HepG2 (cell line): ENCODE measurements around the gene DNAJC7. TPM values are rescaled to one million over a fixed set of nuclear protein-coding genes. Genes with fewer than 3 reads are reported as not detected.

Experiments used
- FOXA1 ChIP-seq, 2 experiments: fragments of 450-650 bp in 1 of 2; sonication (generic) in 1 of 2; formaldehyde crosslinking in 1 of 2; IDR thresholded peaks; 2 replicates each; pipeline versions ENCODE4 v1.4.0 to v1.6.1; 2016 to 2020; ENCODE audit warnings: missing genetic modification reagents in 1 of 2
- GATA4 ChIP-seq: sonication (generic); IDR thresholded peaks from 2 replicates; pipeline ENCODE4 v1.6.1; 2016; ENCODE audit warnings: antibody characterized with exemption, low read depth, borderline replicate concordance
- PCBP1 ChIP-seq: fragments of 200-400 bp; formaldehyde crosslinking; IDR thresholded peaks from 2 replicates; pipeline ENCODE4 v1.6.1; 2017; ENCODE audit warnings: mild to moderate bottlenecking, low read depth, low read length, borderline replicate concordance
- SRY ChIP-seq: sonication (generic); formaldehyde crosslinking; IDR thresholded peaks from 2 replicates; pipeline ENCODE4 v1.8.0; 2022; ENCODE audit warnings: mild to moderate bottlenecking, missing genetic modification reagents
- ZNF619 ChIP-seq: sonication (generic); formaldehyde crosslinking; IDR thresholded peaks from 2 replicates; pipeline ENCODE4 v1.4.0; 2020; ENCODE audit warnings: mild to moderate bottlenecking, missing genetic modification reagents
- polyA plus RNA-seq, 8 experiments: library from polyadenylated mRNA; depleted of rRNA in 3 of 8; stranded (reverse) in 7 of 8; unstranded in 1 of 8; fragments of >200 nt; fragmentation: Illumina TruSeq in 4 of 8; extraction: Trizol in 4 of 8; gene quantifications; 2 replicates each; pipeline versions ENCODE4 v1.2.1 to v1.2.3, GENCODE V29; 2011 to 2016; ENCODE audit warnings: low read depth in 4 of 8, missing spikeins in 1 of 8, mixed read lengths in 1 of 8; ENCODE audit not compliant: insufficient read depth in 1 of 8
- total RNA-seq, 5 experiments: library from RNA; depleted of rRNA; stranded (reverse); fragments of >200 nt; fragmentation: Illumina TruSeq; extraction: Trizol; gene quantifications; 2 replicates each; pipeline ENCODE4 v1.2.3, GENCODE V29; 2016; ENCODE audit warnings: low read depth in 1 of 5
- TF ChIP-seq, protein P1 (sequence below): sonication (generic); formaldehyde crosslinking; IDR thresholded peaks from 2 replicates; pipeline ENCODE4 v1.4.0; 2020; ENCODE audit warnings: missing genetic modification reagents, borderline replicate concordance
- TF ChIP-seq, protein P2 (sequence below): sonication (generic); formaldehyde crosslinking; IDR thresholded peaks from 2 replicates; pipeline ENCODE4 v1.4.0; 2020; ENCODE audit warnings: missing genetic modification reagents
- TF ChIP-seq, protein P3 (sequence below): sonication (generic); formaldehyde crosslinking; IDR thresholded peaks from 2 replicates; pipeline ENCODE4 v1.9.0; 2022; ENCODE audit warnings: missing genetic modification reagents, mild to moderate bottlenecking, borderline replicate concordance
- TF ChIP-seq, protein P4 (sequence below): sonication (generic); formaldehyde crosslinking; IDR thresholded peaks from 2 replicates; pipeline ENCODE4 v1.5.1; 2020; ENCODE audit warnings: mild to moderate bottlenecking, missing genetic modification reagents, borderline replicate concordance
- TF ChIP-seq, protein P5 (sequence below): sonication (generic); formaldehyde crosslinking; IDR thresholded peaks from 2 replicates; pipeline ENCODE4 v1.4.0; 2020; ENCODE audit warnings: missing genetic modification reagents, borderline replicate concordance

DNAJC7 gene
- total and polyA plus RNA-seq, 2 of the 13 experiments (the other 11 are each of a cell fraction or from before 2014, with no cell fraction given): 47.7 to 132 TPM

DNA sequence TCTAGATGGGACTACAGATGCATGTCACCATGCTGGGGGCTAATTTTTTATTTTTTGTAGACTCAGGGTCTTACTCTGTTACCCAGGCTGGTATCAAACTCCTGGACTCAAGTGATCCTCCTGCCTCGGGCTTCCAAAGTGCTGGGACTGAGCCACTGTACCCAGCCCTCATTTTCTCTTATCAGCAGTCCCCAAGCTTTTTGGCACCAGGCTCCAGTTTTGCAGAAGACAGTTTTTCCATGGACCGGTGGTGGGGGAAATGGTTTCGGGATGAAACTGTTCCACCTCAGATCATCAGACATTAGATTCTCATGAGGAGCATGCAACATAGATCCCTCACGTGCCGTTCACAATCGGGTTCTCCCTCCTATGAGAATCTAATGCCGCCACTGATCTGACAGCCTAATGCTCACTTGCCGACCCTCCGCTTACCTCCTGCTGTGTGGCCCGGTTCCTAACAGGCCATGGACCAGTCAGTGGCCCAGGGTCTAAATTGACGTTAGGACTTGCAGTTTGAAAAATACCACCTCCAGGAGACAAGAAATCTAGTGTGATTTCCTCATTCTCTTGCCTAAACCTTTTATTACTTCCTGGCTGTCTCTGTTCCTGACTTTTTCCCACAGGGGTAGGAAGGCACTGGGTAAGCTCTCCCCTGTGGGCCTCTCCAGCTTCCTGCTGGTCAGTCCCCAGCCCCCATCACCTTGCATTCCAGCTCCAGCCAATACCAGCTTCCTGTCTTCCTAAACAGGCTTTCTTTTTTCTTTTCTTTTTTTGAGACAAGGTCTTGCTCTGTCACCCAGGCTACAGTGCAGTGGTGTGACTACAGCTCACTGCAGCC lies 60.0 kb downstream of the DNAJC7 start (continued):
- TF ChIP-seq, protein P1, sequence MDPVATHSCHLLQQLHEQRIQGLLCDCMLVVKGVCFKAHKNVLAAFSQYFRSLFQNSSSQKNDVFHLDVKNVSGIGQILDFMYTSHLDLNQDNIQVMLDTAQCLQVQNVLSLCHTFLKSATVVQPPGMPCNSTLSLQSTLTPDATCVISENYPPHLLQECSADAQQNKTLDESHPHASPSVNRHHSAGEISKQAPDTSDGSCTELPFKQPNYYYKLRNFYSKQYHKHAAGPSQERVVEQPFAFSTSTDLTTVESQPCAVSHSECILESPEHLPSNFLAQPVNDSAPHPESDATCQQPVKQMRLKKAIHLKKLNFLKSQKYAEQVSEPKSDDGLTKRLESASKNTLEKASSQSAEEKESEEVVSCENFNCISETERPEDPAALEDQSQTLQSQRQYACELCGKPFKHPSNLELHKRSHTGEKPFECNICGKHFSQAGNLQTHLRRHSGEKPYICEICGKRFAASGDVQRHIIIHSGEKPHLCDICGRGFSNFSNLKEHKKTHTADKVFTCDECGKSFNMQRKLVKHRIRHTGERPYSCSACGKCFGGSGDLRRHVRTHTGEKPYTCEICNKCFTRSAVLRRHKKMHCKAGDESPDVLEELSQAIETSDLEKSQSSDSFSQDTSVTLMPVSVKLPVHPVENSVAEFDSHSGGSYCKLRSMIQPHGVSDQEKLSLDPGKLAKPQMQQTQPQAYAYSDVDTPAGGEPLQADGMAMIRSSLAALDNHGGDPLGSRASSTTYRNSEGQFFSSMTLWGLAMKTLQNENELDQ: no peak
- TF ChIP-seq SRY (CRISPR knock-in tag) (no peak), FOXA1 (IDR thresholded peaks at IDR 0.05) (no peak), FOXA1 (CRISPR knock-in tag; IDR thresholded peaks at IDR 0.05) (no peak), PCBP1 (no peak), GATA4 (0 out of 2 replicates have a peak, but pooled peaks have one; percentile 18), ZNF619 (no peak)
- TF ChIP-seq, protein P2, sequence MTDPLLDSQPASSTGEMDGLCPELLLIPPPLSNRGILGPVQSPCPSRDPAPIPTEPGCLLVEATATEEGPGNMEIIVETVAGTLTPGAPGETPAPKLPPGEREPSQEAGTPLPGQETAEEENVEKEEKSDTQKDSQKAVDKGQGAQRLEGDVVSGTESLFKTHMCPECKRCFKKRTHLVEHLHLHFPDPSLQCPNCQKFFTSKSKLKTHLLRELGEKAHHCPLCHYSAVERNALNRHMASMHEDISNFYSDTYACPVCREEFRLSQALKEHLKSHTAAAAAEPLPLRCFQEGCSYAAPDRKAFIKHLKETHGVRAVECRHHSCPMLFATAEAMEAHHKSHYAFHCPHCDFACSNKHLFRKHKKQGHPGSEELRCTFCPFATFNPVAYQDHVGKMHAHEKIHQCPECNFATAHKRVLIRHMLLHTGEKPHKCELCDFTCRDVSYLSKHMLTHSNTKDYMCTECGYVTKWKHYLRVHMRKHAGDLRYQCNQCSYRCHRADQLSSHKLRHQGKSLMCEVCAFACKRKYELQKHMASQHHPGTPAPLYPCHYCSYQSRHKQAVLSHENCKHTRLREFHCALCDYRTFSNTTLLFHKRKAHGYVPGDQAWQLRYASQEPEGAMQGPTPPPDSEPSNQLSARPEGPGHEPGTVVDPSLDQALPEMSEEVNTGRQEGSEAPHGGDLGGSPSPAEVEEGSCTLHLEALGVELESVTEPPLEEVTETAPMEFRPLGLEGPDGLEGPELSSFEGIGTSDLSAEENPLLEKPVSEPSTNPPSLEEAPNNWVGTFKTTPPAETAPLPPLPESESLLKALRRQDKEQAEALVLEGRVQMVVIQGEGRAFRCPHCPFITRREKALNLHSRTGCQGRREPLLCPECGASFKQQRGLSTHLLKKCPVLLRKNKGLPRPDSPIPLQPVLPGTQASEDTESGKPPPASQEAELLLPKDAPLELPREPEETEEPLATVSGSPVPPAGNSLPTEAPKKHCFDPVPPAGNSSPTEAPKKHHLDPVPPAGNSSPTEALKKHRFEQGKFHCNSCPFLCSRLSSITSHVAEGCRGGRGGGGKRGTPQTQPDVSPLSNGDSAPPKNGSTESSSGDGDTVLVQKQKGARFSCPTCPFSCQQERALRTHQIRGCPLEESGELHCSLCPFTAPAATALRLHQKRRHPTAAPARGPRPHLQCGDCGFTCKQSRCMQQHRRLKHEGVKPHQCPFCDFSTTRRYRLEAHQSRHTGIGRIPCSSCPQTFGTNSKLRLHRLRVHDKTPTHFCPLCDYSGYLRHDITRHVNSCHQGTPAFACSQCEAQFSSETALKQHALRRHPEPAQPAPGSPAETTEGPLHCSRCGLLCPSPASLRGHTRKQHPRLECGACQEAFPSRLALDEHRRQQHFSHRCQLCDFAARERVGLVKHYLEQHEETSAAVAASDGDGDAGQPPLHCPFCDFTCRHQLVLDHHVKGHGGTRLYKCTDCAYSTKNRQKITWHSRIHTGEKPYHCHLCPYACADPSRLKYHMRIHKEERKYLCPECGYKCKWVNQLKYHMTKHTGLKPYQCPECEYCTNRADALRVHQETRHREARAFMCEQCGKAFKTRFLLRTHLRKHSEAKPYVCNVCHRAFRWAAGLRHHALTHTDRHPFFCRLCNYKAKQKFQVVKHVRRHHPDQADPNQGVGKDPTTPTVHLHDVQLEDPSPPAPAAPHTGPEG (CRISPR knock-in tag): peak; percentile 2; the same call in 1 of the 2 replicates
- TF ChIP-seq, protein P3, sequence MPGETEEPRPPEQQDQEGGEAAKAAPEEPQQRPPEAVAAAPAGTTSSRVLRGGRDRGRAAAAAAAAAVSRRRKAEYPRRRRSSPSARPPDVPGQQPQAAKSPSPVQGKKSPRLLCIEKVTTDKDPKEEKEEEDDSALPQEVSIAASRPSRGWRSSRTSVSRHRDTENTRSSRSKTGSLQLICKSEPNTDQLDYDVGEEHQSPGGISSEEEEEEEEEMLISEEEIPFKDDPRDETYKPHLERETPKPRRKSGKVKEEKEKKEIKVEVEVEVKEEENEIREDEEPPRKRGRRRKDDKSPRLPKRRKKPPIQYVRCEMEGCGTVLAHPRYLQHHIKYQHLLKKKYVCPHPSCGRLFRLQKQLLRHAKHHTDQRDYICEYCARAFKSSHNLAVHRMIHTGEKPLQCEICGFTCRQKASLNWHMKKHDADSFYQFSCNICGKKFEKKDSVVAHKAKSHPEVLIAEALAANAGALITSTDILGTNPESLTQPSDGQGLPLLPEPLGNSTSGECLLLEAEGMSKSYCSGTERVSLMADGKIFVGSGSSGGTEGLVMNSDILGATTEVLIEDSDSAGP (CRISPR knock-in tag): 0 out of 2 replicates have a peak, but pooled peaks have one; percentile 13
- TF ChIP-seq, protein P4, sequence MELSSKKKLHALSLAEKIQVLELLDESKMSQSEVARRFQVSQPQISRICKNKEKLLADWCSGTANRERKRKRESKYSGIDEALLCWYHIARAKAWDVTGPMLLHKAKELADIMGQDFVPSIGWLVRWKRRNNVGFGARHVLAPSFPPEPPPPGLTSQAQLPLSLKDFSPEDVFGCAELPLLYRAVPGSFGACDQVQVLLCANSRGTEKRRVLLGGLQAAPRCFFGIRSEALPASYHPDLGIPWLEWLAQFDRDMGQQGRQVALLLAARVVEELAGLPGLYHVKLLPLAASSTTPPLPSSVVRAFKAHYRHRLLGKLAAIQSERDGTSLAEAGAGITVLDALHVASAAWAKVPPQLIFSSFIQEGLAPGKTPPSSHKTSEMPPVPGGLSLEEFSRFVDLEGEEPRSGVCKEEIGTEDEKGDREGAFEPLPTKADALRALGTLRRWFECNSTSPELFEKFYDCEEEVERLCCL: no peak
- TF ChIP-seq, protein P5, sequence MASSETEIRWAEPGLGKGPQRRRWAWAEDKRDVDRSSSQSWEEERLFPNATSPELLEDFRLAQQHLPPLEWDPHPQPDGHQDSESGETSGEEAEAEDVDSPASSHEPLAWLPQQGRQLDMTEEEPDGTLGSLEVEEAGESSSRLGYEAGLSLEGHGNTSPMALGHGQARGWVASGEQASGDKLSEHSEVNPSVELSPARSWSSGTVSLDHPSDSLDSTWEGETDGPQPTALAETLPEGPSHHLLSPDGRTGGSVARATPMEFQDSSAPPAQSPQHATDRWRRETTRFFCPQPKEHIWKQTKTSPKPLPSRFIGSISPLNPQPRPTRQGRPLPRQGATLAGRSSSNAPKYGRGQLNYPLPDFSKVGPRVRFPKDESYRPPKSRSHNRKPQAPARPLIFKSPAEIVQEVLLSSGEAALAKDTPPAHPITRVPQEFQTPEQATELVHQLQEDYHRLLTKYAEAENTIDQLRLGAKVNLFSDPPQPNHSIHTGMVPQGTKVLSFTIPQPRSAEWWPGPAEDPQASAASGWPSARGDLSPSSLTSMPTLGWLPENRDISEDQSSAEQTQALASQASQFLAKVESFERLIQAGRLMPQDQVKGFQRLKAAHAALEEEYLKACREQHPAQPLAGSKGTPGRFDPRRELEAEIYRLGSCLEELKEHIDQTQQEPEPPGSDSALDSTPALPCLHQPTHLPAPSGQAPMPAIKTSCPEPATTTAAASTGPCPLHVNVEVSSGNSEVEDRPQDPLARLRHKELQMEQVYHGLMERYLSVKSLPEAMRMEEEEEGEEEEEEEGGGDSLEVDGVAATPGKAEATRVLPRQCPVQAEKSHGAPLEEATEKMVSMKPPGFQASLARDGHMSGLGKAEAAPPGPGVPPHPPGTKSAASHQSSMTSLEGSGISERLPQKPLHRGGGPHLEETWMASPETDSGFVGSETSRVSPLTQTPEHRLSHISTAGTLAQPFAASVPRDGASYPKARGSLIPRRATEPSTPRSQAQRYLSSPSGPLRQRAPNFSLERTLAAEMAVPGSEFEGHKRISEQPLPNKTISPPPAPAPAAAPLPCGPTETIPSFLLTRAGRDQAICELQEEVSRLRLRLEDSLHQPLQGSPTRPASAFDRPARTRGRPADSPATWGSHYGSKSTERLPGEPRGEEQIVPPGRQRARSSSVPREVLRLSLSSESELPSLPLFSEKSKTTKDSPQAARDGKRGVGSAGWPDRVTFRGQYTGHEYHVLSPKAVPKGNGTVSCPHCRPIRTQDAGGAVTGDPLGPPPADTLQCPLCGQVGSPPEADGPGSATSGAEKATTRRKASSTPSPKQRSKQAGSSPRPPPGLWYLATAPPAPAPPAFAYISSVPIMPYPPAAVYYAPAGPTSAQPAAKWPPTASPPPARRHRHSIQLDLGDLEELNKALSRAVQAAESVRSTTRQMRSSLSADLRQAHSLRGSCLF (CRISPR knock-in tag): no peak
